Tibial artery (tissue), 4 donors: ENCODE measurements around the gene RPGR.

Experiments
- DNase-seq, 2 donors: peaks; one replicate each; pipeline ENCODE4 v3.0.0-alpha.2; 2019
- H3K27ac ChIP-seq, 2 donors: fragments of 200-600 bp; sonication (generic) in 1 of 2; 1 replicate in 1 of 2; 2 replicates in 1 of 2; pipeline ENCODE4 v1.5.1; 2018 to 2019; ENCODE audit warnings: mild to moderate bottlenecking in 1 of 2
- H3K27me3 ChIP-seq, 2 donors: fragments of 200-600 bp; sonication (generic) in 1 of 2; one replicate each; pipeline versions ENCODE4 v1.5.1 to v1.6.0; 2016 to 2019
- H3K36me3 ChIP-seq, 3 donors: fragments of 200-600 bp; sonication (generic) in 2 of 3; one replicate each; pipeline ENCODE4 v1.5.1; 2016 to 2019; ENCODE audit warnings: mild to moderate bottlenecking in 2 of 3
- H3K4me1 ChIP-seq, 4 donors: fragments of 200-600 bp; sonication (generic) in 2 of 4; 1 replicate in 3 of 4; 2 replicates in 1 of 4; pipeline ENCODE4 v1.5.1; 2016 to 2019
- H3K4me3 ChIP-seq, 2 donors: fragments of 200-600 bp; sonication (generic) in 1 of 2; 1 replicate in 1 of 2; 2 replicates in 1 of 2; pipeline ENCODE4 v1.5.1; 2018 to 2019; ENCODE audit warnings: mild to moderate bottlenecking in 2 of 2
- H3K9me3 ChIP-seq, 3 donors: fragments of 200-600 bp; sonication (generic) in 1 of 3; one replicate each; pipeline ENCODE4 v1.5.1; 2016 to 2019
- intact Hi-C: fragments of 100-400 bp; cut with DNase I; formaldehyde crosslinking; loops from one replicate; pipeline ENCODE4 v1.15.0; 2023; ENCODE audit warnings: low total_unique reads
- TF ChIP-seq, protein P1 (sequence below), 2 experiments: fragments of 200-600 bp in 1 of 2; fragments of 450-650 bp in 1 of 2; IDR thresholded peaks; one replicate each; pipeline ENCODE4 v1.5.1; 2017 to 2019; ENCODE audit warnings: antibody characterized with exemption in 2 of 2, mild to moderate bottlenecking in 1 of 2, moderate library complexity in 1 of 2

The RPGR gene

DNA sequence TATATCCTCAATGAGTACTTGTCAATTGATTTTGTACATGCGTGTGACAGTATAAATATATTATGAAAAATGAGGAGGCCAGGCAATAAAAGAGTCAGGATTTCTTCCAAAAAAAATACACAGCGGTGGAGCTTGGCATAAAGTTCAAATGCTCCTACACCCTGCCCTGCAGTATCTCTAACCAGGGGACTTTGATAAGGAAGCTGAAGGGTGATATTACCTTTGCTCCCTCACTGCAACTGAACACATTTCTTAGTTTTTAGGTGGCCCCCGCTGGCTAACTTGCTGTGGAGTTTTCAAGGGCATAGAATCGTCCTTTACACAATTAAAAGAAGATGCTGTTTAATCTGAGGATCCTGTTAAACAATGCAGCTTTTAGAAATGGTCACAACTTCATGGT, 25.1 kb upstream of the RPGR start, which contains the start of gene OTC:
OTC (plus strand) TSS at position 243 of the 400 bp plus-strand sequence; CDS start at position 336, 93 bp downstream.
- Histone ChIP-seq H3K4me3 (no peak within 1 kb of the TSS), H3K4me1 (no peaks in the 10 kb centered on the region), H3K27ac (no peak within 1 kb of the TSS), H3K27me3 (no peaks in the 10 kb centered on the region), H3K36me3 (no peaks in the 10 kb centered on the region), H3K9me3 (no peaks in the 10 kb centered on the region)
- no peak for DNase-seq
- TF ChIP-seq, protein P1, sequence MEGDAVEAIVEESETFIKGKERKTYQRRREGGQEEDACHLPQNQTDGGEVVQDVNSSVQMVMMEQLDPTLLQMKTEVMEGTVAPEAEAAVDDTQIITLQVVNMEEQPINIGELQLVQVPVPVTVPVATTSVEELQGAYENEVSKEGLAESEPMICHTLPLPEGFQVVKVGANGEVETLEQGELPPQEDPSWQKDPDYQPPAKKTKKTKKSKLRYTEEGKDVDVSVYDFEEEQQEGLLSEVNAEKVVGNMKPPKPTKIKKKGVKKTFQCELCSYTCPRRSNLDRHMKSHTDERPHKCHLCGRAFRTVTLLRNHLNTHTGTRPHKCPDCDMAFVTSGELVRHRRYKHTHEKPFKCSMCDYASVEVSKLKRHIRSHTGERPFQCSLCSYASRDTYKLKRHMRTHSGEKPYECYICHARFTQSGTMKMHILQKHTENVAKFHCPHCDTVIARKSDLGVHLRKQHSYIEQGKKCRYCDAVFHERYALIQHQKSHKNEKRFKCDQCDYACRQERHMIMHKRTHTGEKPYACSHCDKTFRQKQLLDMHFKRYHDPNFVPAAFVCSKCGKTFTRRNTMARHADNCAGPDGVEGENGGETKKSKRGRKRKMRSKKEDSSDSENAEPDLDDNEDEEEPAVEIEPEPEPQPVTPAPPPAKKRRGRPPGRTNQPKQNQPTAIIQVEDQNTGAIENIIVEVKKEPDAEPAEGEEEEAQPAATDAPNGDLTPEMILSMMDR (IDR thresholded peaks at IDR 0.05), result no peak
- intact Hi-C loops, result no loop called here

DNA sequence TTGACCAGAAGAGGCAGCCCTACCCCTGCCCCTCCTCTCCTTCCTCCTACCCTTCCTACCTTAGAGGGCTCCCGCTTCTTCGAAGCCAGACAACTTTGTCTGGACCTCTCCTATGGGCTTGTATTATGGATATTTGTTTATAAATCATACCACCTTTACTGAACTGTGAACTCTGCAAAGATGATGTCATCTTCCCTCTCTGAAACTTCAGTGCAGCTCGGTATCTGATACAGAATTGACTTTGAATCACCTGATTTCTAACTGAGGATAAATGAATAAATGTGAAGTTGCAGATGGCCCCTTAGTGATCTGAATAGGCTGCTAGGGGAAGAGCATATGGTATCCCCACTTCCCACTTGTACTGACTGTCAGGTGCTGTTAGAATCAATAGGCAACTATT, 24.0 kb upstream of the RPGR start:
- DNase-seq, result no peak
- intact Hi-C loops, result no loop called here
- no peaks in the 10 kb centered on the region for H3K4me1 ChIP-seq
- no peak overlapping the region for H3K27ac ChIP-seq
- H3K4me3 ChIP-seq, result no peak overlapping the region
- no peaks in the 10 kb centered on the region for H3K9me3 ChIP-seq
- H3K27me3 ChIP-seq, result no peaks in the 10 kb centered on the region
- TF ChIP-seq, protein P1 (IDR thresholded peaks at IDR 0.05), result no peak
- H3K36me3 ChIP-seq, result no peaks in the 10 kb centered on the region

DNA sequence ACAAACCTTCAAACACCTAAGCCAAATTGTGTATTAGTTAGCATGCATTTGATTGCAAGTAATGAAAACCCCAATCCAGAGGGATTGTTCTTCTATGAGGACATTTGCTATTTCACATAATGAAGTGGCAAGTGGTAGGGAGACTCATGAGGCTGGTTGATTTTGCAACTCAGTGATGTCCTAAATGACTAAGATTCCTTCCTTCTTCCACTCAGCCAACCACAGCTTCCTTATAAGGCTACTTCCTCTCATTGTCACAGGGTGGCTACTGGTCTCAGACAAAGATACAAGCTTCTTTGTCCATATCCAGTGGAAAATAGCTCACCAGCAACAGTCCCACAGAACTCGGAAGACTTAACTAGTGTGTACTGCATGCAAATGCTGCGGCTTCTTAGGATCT, 19.8 kb upstream of the RPGR start:
- intact Hi-C loops, result no loop called here
- no peaks in the 10 kb centered on the region for H3K4me1 ChIP-seq

DNA sequence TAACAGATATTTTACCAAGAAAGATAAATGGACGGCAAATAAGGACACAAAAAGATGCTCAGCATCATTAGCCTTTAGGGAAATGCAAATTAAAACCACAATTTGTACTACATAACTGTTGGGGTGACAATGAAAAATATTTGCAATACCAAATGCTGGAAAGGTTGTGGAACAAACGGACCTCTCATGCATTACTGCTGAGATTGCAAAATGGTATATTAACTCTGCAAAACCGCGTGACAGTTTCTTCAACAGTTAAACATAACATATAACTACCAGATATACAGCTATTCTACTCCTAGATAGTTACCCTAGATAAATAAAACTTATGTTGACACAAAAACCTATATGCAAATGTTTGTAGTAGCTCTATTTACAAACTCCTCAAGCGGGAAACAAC, 18.8 kb upstream of the RPGR start:
- Histone ChIP-seq H3K36me3 (no peaks in the 10 kb centered on the region), H3K27me3 (no peaks in the 10 kb centered on the region), H3K4me3 (no peak overlapping the region), H3K4me1 (no peaks in the 10 kb centered on the region), H3K27ac (no peak overlapping the region), H3K9me3 (no peaks in the 10 kb centered on the region)
- DNase-seq, result no peak
- intact Hi-C loops, result no loop called here
- TF ChIP-seq, protein P1 (IDR thresholded peaks at IDR 0.05), result no peak

More for the DNA sequence above, 19.8 kb upstream of the RPGR start:
- no peaks in the 10 kb centered on the region for H3K27me3 ChIP-seq
- TF ChIP-seq, protein P1 (IDR thresholded peaks at IDR 0.05), result no peak
- no peak overlapping the region for H3K27ac ChIP-seq
- H3K36me3 ChIP-seq, result no peaks in the 10 kb centered on the region
- no peaks in the 10 kb centered on the region for H3K9me3 ChIP-seq
- no peak overlapping the region for H3K4me3 ChIP-seq
- DNase-seq, result no peak

DNA sequence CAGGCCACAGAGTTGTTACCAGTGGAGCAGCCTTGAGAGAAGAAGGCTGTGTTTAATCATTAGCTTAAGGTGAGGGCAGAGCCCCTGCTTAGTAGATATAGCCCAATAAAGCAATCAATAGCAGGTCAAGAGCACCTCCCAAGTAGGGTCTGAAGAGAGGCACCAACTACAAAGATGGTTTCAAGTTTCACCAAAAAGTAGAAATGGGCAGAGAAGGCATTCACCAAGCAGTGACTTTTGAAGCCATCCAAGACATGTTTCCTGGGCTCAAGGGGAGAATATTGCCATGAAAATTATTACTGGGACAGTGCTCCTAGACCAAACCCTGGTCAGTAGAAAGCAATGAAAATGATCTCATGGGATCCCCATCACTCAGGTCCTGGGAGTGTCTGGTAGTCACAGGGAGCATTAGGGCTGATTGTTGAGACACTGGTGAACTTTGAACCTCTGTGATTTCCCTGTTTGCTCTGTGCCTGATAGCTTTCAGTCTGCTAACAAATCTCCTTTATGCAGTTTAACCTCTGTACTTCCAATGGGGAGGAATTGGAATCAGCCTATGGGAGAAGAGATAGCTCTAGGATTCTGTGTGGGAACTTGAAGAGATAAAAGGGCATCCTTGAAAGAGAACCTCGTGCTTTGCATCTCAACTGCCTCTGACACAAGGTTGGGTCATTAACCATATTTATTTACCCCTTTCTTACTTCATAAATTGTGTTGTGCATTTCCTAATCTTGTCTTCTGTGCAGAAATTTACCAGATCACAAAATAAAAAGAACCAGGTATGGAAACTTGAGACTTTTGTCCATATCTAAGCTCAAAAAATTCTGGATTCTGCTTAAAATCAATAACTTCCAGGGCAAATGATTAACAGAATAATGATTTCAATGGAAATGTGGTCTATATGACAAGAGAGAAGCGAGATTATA, 15.8 kb upstream of the RPGR start:
- H3K4me1 ChIP-seq, result no peaks in the 10 kb centered on the region
- no peak overlapping the region for H3K4me3 ChIP-seq
- intact Hi-C loops, result no loop called here
- H3K9me3 ChIP-seq, result no peaks in the 10 kb centered on the region
- no peaks in the 10 kb centered on the region for H3K27me3 ChIP-seq
- no peaks in the 10 kb centered on the region for H3K36me3 ChIP-seq
- H3K27ac ChIP-seq, result no peak overlapping the region
- no peak for DNase-seq
- TF ChIP-seq, protein P1 (IDR thresholded peaks at IDR 0.05), result no peak
